Esophagus muscularis mucosa (tissue), 4 donors: Measurements from ENCODE around the gene ZCCHC4. TPM values are rescaled to one million over a fixed set of nuclear protein-coding genes. Genes with fewer than 3 reads are reported as not detected.
"Not testable (repeated sequence)": the region's sequence is repeated elsewhere in the genome, so short reads cannot be mapped to it uniquely, and the experiment has no call there.

ENCODE experiments used
- DNase-seq: peaks from one replicate; pipeline ENCODE4 v3.0.0-alpha.2; 2017; ENCODE audit errors: extremely low spot score
- H3K27ac ChIP-seq, 4 donors: fragments of 200-600 bp; sonication (generic); replicated peaks in 1 of 4; 1 replicate in 3 of 4; 2 replicates in 1 of 4; pipeline ENCODE4 v1.5.1; 2016 to 2019; ENCODE audit warnings: mild to moderate bottlenecking in 1 of 4
- H3K27me3 ChIP-seq, 4 donors: fragments of 200-600 bp; sonication (generic); one replicate each; pipeline versions ENCODE4 v1.5.1 to v1.6.0; 2016 to 2019
- H3K36me3 ChIP-seq, 4 donors: fragments of 200-600 bp; sonication (generic); one replicate each; pipeline ENCODE4 v1.5.1; 2016 to 2019
- H3K4me1 ChIP-seq, 4 donors: fragments of 200-600 bp; sonication (generic); one replicate each; pipeline ENCODE4 v1.5.1; 2016 to 2019
- H3K4me3 ChIP-seq, 4 donors: fragments of 200-600 bp; sonication (generic); 1 replicate in 2 of 4; 2 replicates in 2 of 4; pipeline ENCODE4 v1.5.1; 2016 to 2019; ENCODE audit warnings: mild to moderate bottlenecking in 4 of 4, moderate library complexity in 1 of 4
- H3K9me3 ChIP-seq, 4 donors: fragments of 200-600 bp; sonication (generic); 1 replicate in 3 of 4; 2 replicates in 1 of 4; pipeline ENCODE4 v1.5.1; 2016 to 2019
- CTCF ChIP-seq, 3 experiments: fragments of 200-600 bp in 2 of 3; fragments of 450-650 bp in 1 of 3; sonication (generic) in 2 of 3; IDR thresholded peaks; one replicate each; pipeline ENCODE4 v1.5.1; 2017 to 2019; ENCODE audit warnings: antibody characterized with exemption in 3 of 3, mild to moderate bottlenecking in 2 of 3, moderate library complexity in 1 of 3
- EP300 ChIP-seq: sonication (generic); formaldehyde crosslinking; IDR thresholded peaks from one replicate; pipeline ENCODE4 v1.6.1; 2017; ENCODE audit warnings: antibody characterized with exemption
- POLR2A ChIP-seq: fragments of 450-650 bp; IDR thresholded peaks from one replicate; pipeline ENCODE4 v1.6.1; 2017; ENCODE audit warnings: antibody characterized with exemption, moderate library complexity, mild to moderate bottlenecking, low read depth
- POLR2AphosphoS5 ChIP-seq, 2 donors: sonication (generic); formaldehyde crosslinking; IDR thresholded peaks; one replicate each; pipeline ENCODE4 v1.6.1; 2017; ENCODE audit warnings: antibody characterized with exemption in 2 of 2
- WGBS: methylation state at CpG from one replicate; pipeline ENCODE4 v1.1.5; 2018; 5-methylcytosine and 5-hydroxymethylcytosine counted together
- intact Hi-C: fragments of 100-400 bp; cut with DNase I; formaldehyde crosslinking; loops from one replicate; pipeline ENCODE4 v1.15.1; 2023
- total RNA-seq, 4 donors: library from RNA; depleted of rRNA; stranded (reverse); fragments of >200 nt; gene quantifications; one replicate each; pipeline versions ENCODE4 v1.1.0 to v1.2.1, GENCODE V29; 2016

The ZCCHC4 gene
- total RNA-seq, 4 donors from 2014 or later, result 8.6 to 16.2 (median 11.4) TPM

- H3K4me3 ChIP-seq, result no peak overlapping the region
- H3K4me1 ChIP-seq, result no peaks in the 10 kb centered on the region
- H3K36me3 ChIP-seq, result peaks cover 0 to 47% (median 25%) of the 10 kb centered on the region in 4 donors
- intact Hi-C loops, result no loop called here
- H3K27me3 ChIP-seq, result no peaks in the 10 kb centered on the region
- TF ChIP-seq POLR2AphosphoS5 (IDR thresholded peaks at IDR 0.05), result no peak
- no peak for TF ChIP-seq POLR2A
- no peak for TF ChIP-seq EP300
- TF ChIP-seq CTCF (IDR thresholded peaks at IDR 0.05), result no peak
- no peak overlapping the region for H3K27ac ChIP-seq
- no peaks in the 10 kb centered on the region for H3K9me3 ChIP-seq
- DNase-seq, result no peak
- 94% methylated on average over 3 of the region's 3 CpGs for WGBS
These were observed 9.1 kb downstream of the ZCCHC4 start for GRCh38 chr4:25321703-25322102.

DNA sequence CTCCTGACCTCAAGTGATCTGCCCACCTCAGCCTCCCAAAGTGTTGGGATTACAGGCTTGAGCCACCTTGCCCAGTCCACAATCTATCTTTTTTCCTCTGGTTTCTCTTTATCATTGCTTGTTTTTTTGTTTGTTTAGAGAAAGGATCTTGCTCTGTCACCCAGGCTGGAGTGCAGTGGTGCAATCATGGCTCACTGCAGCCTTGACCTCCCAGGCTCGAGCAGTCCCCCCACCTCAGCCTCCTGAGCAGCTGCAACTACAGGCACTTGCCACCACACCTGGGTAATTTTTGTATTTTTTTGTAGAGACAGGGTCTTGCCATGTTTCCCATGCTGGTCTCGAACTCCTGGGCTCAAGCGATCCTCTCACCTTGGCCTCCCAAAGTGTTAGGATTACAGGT lies 15.9 kb downstream of the ZCCHC4 start:
- DNase-seq, H3K9me3 ChIP-seq, H3K27me3 ChIP-seq, intact Hi-C loops, H3K4me3 ChIP-seq, H3K36me3 ChIP-seq, H3K27ac ChIP-seq: not testable (repeated sequence)
- 95% methylated on average over 3 of the region's 3 CpGs for WGBS
- H3K4me1 ChIP-seq, result peaks cover 6 to 14% (median 8%) of the 10 kb centered on the region in 4 donors

- DNase-seq, result no peak
- TF ChIP-seq EP300 (no peak), CTCF (IDR thresholded peaks at IDR 0.05) (no peak), POLR2AphosphoS5 (IDR thresholded peaks at IDR 0.05) (no peak), POLR2A (no peak)
- Histone ChIP-seq H3K36me3 (peaks cover 0 to 22% (median 6%) of the 10 kb centered on the region in 4 donors), H3K4me3 (no peak overlapping the region), H3K9me3 (no peaks in the 10 kb centered on the region), H3K4me1 (peaks cover 6 to 14% (median 8%) of the 10 kb centered on the region in 4 donors), H3K27me3 (no peaks in the 10 kb centered on the region), H3K27ac (no peak overlapping the region)
- intact Hi-C loops, result no loop called here
- 100% methylated on average over 1 of the region's 1 CpG for WGBS
These were observed 17.8 kb downstream of the ZCCHC4 start for GRCh38 chr4:25330335-25330734.

DNA sequence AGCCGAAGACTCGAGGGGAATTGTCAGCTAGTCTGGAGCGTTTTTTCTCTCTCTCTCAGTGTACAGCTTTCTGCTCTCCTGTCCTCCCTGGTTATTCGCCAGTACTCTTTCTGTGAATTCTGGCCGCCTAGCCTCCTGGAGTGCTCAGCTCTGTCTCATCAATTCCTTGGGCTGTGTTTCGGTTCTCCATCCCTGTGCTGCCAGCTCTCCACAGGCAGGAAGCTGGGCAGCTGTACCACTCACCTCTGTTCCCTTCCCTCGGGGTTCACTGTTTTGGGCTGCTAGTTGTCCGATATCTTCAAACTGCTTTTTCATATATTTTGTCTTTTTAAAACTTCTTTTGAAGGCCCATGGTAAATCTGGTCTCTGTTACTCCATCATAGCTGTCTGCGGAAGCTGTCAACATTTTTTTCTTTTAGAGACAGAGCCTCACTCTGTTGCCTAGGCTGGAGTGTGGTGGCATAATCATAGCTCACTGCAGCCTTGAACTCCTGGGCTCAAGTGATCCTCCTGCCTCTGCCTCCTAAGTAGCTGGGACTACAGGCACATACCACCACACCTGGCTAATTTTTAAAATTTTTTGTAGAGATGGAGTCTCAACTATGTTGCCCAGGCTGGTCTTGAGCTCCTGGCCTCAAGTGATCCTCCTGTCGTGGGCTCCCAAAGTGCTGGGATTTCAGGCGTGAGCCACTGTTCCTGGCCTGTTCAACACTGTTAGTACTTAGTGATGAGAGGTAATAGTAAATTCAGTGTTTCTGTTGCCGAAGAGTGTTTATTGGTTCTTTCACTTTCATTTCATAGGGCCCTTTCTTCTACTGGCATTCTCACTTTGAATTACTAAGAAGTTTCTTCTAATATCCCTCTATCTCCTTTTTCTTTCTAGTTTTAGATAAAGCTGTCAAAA lies 18.6 kb downstream of the ZCCHC4 start:
- Histone ChIP-seq H3K27me3 (no peaks in the 10 kb centered on the region), H3K9me3 (no peaks in the 10 kb centered on the region), H3K4me1 (peaks cover 6 to 14% (median 8%) of the 10 kb centered on the region in 4 donors), H3K27ac (peak overlapping the region in 1 of 4 donors; percentile 37), H3K36me3 (peaks cover 0 to 27% (median 6%) of the 10 kb centered on the region in 4 donors), H3K4me3 (peak overlapping the region in 1 of 4 donors; percentile 10)
- WGBS, result 74% methylated on average over 12 of the region's 12 CpGs
- TF ChIP-seq POLR2A (no peak), CTCF (IDR thresholded peaks at IDR 0.05) (no peak), POLR2AphosphoS5 (IDR thresholded peaks at IDR 0.05) (no peak)
- intact Hi-C loops, result no loop called here
- DNase-seq, result no peak

DNA sequence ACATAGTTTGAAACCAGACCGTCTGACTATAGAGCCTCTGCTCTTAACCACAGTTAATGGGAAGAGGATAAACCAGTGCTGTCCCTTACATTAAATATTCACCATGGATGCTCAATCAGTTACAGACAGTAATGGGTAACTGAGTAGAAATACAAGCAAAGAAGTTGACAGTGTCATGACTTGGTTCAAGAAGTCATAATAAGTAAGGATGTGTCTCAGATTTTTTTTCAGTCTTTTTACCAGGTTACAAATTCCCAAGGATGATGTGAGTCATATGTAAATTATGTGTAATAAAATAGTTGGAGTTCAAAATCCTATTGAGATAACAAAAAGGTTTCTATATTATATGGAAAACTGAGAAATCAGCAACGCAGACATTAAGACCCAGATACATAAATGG lies 31.1 kb downstream of the ZCCHC4 start:
- Histone ChIP-seq H3K4me1 (no peaks in the 10 kb centered on the region), H3K27me3 (no peaks in the 10 kb centered on the region), H3K27ac (no peak overlapping the region), H3K4me3 (no peak overlapping the region), H3K9me3 (no peaks in the 10 kb centered on the region), H3K36me3 (peaks cover 0 to 10% (median 0%) of the 10 kb centered on the region in 4 donors)
- WGBS, result 96% methylated on average over 2 of the region's 2 CpGs
- intact Hi-C loops, result no loop called here
- no peak for DNase-seq
- TF ChIP-seq EP300 (no peak), POLR2AphosphoS5 (IDR thresholded peaks at IDR 0.05) (no peak), CTCF (IDR thresholded peaks at IDR 0.05) (no peak), POLR2A (no peak)
